IPS-18a (cell line): Measurements from ENCODE around the gene PREPL.

Experiments used
- H3K27ac ChIP-seq: one replicate; pipeline ENCODE4 v1.5.1; 2013; ENCODE audit warnings: low read length
- H3K27me3 ChIP-seq: one replicate; pipeline ENCODE4 v1.6.1; 2013; ENCODE audit warnings: mild to moderate bottlenecking, low read length; ENCODE audit not compliant: control insufficient read depth, insufficient read depth
- H3K36me3 ChIP-seq: one replicate; pipeline ENCODE4 v1.6.1; 2013; ENCODE audit warnings: low read depth, low read length; ENCODE audit not compliant: control insufficient read depth
- H3K4me1 ChIP-seq: one replicate; pipeline ENCODE4 v1.6.1; 2013; ENCODE audit warnings: low read depth, low read length; ENCODE audit not compliant: control insufficient read depth
- H3K4me3 ChIP-seq: one replicate; pipeline ENCODE4 v1.5.1; 2013; ENCODE audit warnings: low read length
- H3K9ac ChIP-seq: one replicate; pipeline ENCODE4 v1.6.1; 2013; ENCODE audit warnings: mild to moderate bottlenecking, low read length, moderate library complexity
- H3K9me3 ChIP-seq: one replicate; pipeline ENCODE4 v1.6.1; 2013; ENCODE audit warnings: low read depth, low read length; ENCODE audit not compliant: control insufficient read depth

Gene PREPL

DNA sequence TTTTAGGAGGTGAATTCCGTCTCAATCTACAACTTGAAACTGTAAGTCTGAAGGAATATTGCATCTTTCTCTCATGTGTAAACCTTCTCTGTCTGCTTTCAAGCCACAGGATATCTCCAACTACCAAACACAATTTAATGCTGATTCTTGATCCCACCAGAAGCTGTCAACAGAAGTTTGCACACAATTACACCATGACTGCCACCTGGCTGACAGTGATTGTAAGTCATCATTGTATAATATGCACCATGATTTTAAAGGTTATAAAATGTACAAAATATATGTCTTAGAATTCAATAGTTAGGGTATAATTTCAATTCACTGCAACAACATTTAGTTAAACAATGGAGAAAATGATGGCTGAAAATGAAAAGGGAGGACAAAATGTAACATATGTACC lies 18.4 kb downstream of the PREPL start:
- Histone ChIP-seq H3K27ac (no peak overlapping the region), H3K9ac (no peak overlapping the region), H3K4me3 (no peak overlapping the region), H3K4me1 (no peaks in the 10 kb centered on the region), H3K36me3 (peaks cover 35% of the 10 kb centered on the region), H3K9me3 (no peaks in the 10 kb centered on the region), H3K27me3 (no peaks in the 10 kb centered on the region)

DNA sequence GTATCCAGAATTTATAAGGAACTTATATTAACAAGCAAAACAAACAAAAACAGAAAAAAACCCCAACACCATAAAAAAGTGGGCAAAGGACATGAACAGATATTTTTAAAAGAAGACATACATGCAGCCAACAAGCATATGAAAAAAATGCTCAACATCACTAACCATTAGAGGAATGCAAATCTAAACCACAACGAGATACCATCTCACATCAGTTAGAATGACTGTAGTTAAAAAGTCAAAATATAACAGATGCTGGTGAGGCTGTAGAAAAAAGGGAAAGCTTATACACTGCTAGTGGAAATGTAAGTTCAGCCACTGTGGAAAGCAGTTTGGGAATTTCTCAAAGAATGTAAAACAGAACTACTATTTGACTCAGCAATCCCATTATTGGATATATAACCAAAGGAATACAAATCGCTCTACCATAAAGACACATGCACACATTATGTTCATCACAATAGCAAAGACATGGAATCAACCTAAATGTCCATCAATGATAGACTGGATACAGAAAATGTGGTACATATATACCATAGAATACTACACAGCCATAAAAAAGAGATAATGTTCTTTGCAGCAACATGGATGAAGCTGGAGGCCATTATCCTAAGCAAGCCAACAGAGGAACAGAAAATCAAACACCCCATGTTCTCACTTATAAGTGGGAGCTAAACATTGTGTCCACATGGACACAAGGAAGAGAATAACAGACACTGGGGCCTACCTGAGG lies 25.3 kb downstream of the PREPL start:
- Histone ChIP-seq H3K27ac (no peak overlapping the region), H3K4me3 (no peak overlapping the region), H3K27me3 (no peaks in the 10 kb centered on the region), H3K9ac (no peak overlapping the region), H3K4me1 (no peaks in the 10 kb centered on the region), H3K9me3 (no peaks in the 10 kb centered on the region), H3K36me3 (peaks cover 34% of the 10 kb centered on the region)

DNA sequence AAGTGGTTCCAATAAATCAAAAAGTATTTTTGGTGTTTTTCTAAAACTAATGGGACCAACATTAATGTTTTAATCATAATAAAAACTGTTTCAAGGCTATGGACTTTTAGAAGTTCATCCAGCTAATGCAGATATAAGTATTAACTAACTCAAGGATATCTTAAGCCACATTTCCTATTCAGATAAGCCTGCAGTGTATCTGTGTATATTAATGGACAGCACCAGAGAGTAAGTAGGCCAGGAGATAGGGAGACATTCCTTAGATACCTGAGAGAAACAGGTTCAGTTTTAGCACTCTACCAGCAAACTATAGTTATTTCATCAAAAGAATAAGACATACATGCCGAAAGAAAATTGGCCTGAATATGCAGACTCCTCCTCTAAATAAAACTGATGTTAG lies 27.3 kb downstream of the PREPL start:
- Histone ChIP-seq H3K36me3 (peaks cover 33% of the 10 kb centered on the region), H3K9me3 (no peaks in the 10 kb centered on the region), H3K27me3 (no peaks in the 10 kb centered on the region), H3K27ac (no peak overlapping the region), H3K4me1 (no peaks in the 10 kb centered on the region), H3K9ac (no peak overlapping the region), H3K4me3 (no peak overlapping the region)

DNA sequence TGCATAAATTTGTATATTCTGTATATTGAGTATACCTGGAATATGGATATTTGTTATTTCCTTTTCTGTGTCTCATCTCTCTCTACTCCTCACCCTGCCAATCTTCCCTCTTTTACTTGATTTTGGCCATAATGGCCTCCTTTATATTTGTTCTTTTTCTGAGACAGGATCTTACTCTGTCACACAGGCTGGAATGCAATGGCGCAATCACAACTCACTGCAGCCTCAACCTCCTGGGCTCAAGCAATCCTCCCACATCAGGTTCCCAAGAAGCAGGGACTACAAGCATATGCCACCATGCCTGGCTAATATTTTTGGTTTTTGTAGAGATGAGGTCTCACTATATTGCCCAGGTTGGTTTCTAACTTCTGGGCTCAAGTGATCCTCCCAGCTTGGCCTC lies 30.5 kb downstream of the PREPL start:
- H3K4me3 ChIP-seq, result no peak overlapping the region
- H3K9me3 ChIP-seq, result no peaks in the 10 kb centered on the region
- H3K27ac ChIP-seq, result no peak overlapping the region
- no peaks in the 10 kb centered on the region for H3K4me1 ChIP-seq
- H3K36me3 ChIP-seq, result peaks cover 20% of the 10 kb centered on the region
- H3K27me3 ChIP-seq, result no peaks in the 10 kb centered on the region
- H3K9ac ChIP-seq, result no peak overlapping the region

DNA sequence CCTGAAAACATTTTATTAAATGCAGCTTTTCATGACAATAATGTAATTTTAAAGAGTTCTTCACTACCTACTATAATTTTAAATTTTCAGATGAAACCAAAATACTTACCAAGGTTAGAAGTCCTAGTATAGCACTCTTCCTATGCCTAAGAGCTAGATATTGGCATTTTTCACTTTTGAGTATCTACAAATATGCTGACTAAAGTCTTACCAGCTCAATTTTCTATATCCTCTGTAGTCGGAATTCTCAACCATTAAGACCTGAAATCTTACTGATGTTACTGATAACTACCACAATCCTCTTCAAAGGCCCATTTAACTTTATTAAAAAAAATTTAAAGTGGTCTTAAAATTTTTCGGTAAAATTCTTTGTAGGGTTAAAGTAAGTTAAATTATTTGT lies 32.0 kb downstream of the PREPL start:
- Histone ChIP-seq H3K4me1 (no peaks in the 10 kb centered on the region), H3K9ac (no peak overlapping the region), H3K9me3 (no peaks in the 10 kb centered on the region), H3K27ac (no peak overlapping the region), H3K4me3 (no peak overlapping the region), H3K27me3 (no peaks in the 10 kb centered on the region), H3K36me3 (peaks cover 28% of the 10 kb centered on the region)

DNA sequence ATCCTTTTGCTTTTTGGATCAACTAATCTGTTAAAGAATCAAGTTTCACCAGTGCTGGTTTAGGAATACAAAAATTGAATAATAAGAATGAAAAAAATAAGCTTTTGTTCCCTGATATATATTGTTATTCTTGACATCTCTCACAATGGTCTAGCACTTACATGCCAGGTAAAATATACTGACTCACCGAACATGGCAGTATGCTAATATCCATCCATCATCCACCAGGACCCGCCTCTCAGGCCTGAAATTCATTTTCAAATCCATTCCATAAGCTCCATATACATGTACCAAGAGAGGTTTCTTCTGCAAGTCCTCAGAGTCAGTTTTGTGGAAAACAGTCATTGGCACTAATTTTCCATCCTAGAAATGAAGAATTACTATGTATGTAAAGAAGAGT lies 32.5 kb downstream of the PREPL start:
- H3K36me3 ChIP-seq, result peaks cover 32% of the 10 kb centered on the region
- H3K9me3 ChIP-seq, result no peaks in the 10 kb centered on the region
- H3K27ac ChIP-seq, result no peak overlapping the region
- no peak overlapping the region for H3K4me3 ChIP-seq
- H3K27me3 ChIP-seq, result no peaks in the 10 kb centered on the region
- H3K9ac ChIP-seq, result no peak overlapping the region
- H3K4me1 ChIP-seq, result no peaks in the 10 kb centered on the region

DNA sequence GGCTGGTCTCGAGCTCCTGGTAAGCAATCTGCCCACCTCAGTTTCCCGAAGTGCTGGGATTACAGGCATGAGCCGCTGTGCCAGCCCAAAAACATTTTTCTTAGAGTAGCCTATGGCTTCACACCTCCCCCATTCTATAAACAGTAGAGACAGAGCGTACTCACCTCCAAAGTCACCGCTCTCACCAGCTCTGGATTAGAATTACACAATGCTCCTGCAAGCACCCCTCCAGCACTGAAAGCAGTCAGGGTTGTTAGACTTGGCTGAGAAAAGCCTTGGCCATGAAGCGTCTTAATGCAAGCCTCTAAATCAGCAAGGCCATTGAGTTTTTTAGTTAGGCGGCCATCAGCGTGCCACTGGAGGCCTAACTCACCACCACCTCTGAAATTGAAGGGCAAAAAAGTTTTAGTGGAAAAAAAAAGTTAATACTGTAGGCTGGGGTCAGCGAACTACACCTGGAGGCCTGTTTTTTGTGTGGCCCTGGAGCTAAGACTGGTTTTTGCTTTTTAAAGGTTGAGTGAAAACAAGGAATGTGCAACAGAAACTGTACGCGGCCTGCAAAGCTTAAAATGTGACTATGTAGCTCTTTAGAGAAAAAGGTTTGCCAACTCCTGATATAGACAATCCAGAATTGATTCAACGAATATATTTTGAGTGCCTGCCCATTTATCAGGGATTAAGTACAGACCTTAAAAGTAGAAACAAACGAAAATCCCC lies 34.6 kb downstream of the PREPL start:
- no peak overlapping the region for H3K27ac ChIP-seq
- no peaks in the 10 kb centered on the region for H3K27me3 ChIP-seq
- H3K4me1 ChIP-seq, result no peaks in the 10 kb centered on the region
- H3K9ac ChIP-seq, result no peak overlapping the region
- no peaks in the 10 kb centered on the region for H3K9me3 ChIP-seq
- no peak overlapping the region for H3K4me3 ChIP-seq
- H3K36me3 ChIP-seq, result peaks cover 45% of the 10 kb centered on the region

DNA sequence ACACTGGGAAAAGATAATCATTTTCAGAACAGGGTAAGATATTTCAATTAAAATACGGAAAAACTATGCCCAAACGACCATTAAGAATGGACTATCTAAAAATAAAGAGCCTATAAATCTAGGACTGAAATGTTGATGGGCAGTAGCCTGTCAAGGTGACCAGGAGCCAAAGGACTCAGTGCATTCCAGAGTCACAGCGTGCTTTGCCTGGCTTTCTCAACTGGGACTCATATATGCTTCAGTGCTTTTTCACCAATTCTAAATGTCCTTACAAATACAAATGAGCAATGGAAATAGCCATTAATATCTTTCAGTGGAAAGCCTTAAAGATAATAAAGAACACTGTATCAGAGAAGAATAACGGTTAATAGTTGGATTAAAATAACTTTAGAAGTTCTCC lies 35.4 kb downstream of the PREPL start:
- no peaks in the 10 kb centered on the region for H3K9me3 ChIP-seq
- H3K27me3 ChIP-seq, result no peaks in the 10 kb centered on the region
- no peak overlapping the region for H3K4me3 ChIP-seq
- no peaks in the 10 kb centered on the region for H3K4me1 ChIP-seq
- H3K9ac ChIP-seq, result no peak overlapping the region
- no peak overlapping the region for H3K27ac ChIP-seq
- peaks cover 49% of the 10 kb centered on the region for H3K36me3 ChIP-seq

DNA sequence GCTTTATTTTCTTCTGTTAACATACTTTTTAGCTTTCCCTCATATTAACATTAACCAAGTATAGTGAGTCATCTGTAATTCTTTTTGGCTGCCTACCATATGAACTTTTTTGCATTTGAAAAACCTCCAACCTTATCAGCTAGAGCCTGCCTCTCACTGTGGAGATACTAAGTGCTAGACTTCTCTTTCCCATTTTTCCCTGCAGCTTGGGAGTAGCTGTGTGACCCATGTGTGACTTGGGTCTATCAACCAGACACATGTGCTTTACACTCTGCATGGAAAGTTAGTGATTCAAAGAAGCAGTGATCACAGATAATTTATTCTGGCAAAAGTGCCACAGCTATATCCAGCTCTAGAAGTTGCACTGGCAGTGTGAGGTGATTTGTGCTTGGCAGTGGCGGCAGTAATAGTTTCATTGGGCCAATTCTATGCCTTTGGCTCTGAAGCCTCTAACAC lies 36.3 kb downstream of the PREPL start:
- H3K4me1 ChIP-seq, result no peaks in the 10 kb centered on the region
- no peak overlapping the region for H3K4me3 ChIP-seq
- H3K27ac ChIP-seq, result no peak overlapping the region
- H3K9me3 ChIP-seq, result no peaks in the 10 kb centered on the region
- no peaks in the 10 kb centered on the region for H3K27me3 ChIP-seq
- H3K9ac ChIP-seq, result no peak overlapping the region
- peaks cover 50% of the 10 kb centered on the region for H3K36me3 ChIP-seq

DNA sequence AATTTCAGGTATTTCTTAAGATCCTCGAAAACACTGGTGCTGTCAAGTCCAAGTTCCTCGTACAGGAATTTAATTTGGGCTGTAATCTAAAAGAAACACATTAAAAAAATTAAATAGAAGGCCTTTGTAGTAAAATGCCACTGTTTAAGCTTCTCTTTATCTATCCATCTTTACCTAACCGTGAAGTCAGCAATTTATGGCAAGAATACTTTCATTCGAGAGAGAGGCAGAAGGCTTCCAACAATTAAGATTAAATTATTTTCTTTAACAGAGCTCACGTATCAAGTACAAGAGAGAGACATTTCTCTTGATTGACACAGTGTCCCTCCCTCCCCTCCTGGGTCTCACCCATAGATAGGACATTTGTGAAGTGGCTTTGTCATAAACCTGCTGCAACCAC lies 39.9 kb downstream of the PREPL start:
- Histone ChIP-seq H3K4me3 (no peak overlapping the region), H3K9me3 (no peaks in the 10 kb centered on the region), H3K27ac (no peak overlapping the region), H3K9ac (no peak overlapping the region), H3K36me3 (peaks cover 48% of the 10 kb centered on the region), H3K27me3 (no peaks in the 10 kb centered on the region), H3K4me1 (no peaks in the 10 kb centered on the region)

DNA sequence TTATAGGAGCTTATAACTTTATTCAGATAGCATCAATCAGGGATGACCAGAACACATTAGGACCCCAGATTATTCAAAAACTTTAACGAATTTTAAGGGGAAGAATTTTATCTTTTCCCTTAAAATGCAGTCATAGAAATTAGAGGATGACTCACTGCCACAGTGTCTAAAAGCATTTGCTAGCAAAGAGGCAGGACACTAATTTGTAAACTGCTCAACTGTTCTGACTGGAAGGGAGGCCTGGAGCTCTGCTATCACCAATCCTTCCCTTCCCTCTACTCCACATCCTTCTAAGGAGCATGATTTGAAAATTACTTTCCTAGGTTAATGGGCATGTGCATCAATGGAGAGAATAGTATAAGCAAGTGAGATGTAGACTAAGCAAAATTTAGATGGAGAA lies 40.5 kb downstream of the PREPL start:
- Histone ChIP-seq H3K4me3 (no peak overlapping the region), H3K27ac (no peak overlapping the region), H3K9me3 (no peaks in the 10 kb centered on the region), H3K9ac (no peak overlapping the region), H3K36me3 (peaks cover 44% of the 10 kb centered on the region), H3K27me3 (no peaks in the 10 kb centered on the region), H3K4me1 (peaks cover 1% of the 10 kb centered on the region)

DNA sequence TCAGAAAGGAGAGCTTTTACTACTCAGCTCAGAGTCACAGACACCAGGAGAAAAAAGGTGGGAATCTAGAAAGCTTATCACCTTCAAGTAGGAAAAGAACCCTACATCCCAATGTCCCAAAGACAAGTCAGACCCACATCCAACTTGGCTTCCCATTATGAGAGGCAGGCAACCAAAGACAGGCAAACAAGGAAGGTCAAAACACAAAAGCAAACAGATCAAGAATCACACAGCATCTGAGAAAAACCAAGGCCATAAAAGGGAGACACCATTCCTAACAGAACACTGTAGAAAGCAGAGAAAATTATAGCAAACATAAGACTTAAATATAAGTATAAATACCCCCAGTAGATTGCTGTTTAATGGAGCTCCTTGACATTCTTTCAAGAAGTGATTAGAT lies 45.3 kb downstream of the PREPL start:
- H3K27me3 ChIP-seq, result no peaks in the 10 kb centered on the region
- no peak overlapping the region for H3K4me3 ChIP-seq
- H3K9me3 ChIP-seq, result peaks cover 1% of the 10 kb centered on the region
- peaks cover 6% of the 10 kb centered on the region for H3K36me3 ChIP-seq
- H3K9ac ChIP-seq, result no peak overlapping the region
- H3K4me1 ChIP-seq, result peaks cover 4% of the 10 kb centered on the region
- H3K27ac ChIP-seq, result no peak overlapping the region
